Naive thymus-derived CD4-positive, alpha-beta T cell (primary cell): ENCODE results near the gene STX2. TPM values are rescaled to one million over a fixed set of nuclear protein-coding genes. Genes with fewer than 3 reads are reported as not detected.
"Not testable (repeated sequence)": the region's sequence is repeated elsewhere in the genome, so short reads cannot be mapped to it uniquely, and the experiment has no call there.

Source experiments
- ATAC-seq: fragments of 150-1000 bp; cut with Tn5 transposase; 2 replicates; pipeline ENCODE4 v1.10.0; 2021; ENCODE audit warnings: mild to moderate bottlenecking, moderate library complexity
- CTCF ChIA-PET: fragments of 350-600 bp; sonication (Branson Sonifier 250); formaldehyde crosslinking; loops from one replicate; lab custom pipeline; 2021; ENCODE audit warnings: antibody characterized with exemption; lab: Charles Lee
- POLR2A ChIA-PET: fragments of 350-600 bp; sonication (Branson Sonifier 250); formaldehyde crosslinking; loops from one replicate; lab custom pipeline; 2021; ENCODE audit warnings: antibody characterized with exemption, inconsistent platforms; lab: Charles Lee
- DNase-seq, 9 donors: peaks; one replicate each; pipeline versions ENCODE4 v3.0.0 to v3.0.0-alpha.2; 2020 to 2022; ENCODE audit warnings: mixed read lengths in 1 of 9
- H3K27ac ChIP-seq: one replicate; pipeline ENCODE4 v1.7.0; 2013; ENCODE audit warnings: mild to moderate bottlenecking, low read depth, low read length, moderate library complexity
- H3K27me3 ChIP-seq, 2 donors: one replicate each; pipeline ENCODE4 v1.7.0; 2013; ENCODE audit warnings: low read length in 2 of 2, mild to moderate bottlenecking in 2 of 2, moderate library complexity in 2 of 2; ENCODE audit not compliant: control insufficient read depth in 2 of 2, insufficient read depth in 2 of 2
- H3K36me3 ChIP-seq, 3 experiments: 1 replicate in 2 of 3; 2 replicates in 1 of 3; pipeline ENCODE4 v1.7.0; 2013; ENCODE audit warnings: low read length in 3 of 3, mild to moderate bottlenecking in 3 of 3, moderate library complexity in 1 of 3; ENCODE audit not compliant: insufficient read depth in 3 of 3, control insufficient read depth in 2 of 3
- H3K4me1 ChIP-seq, 2 donors: one replicate each; pipeline ENCODE4 v1.7.0; 2013; ENCODE audit warnings: low read length in 2 of 2, mild to moderate bottlenecking in 2 of 2, moderate library complexity in 1 of 2; ENCODE audit not compliant: control insufficient read depth in 2 of 2, insufficient read depth in 2 of 2
- H3K4me3 ChIP-seq: 2 replicates; pipeline ENCODE4 v1.7.0; 2013; ENCODE audit warnings: mild to moderate bottlenecking, low read length
- H3K9me3 ChIP-seq, 3 experiments: 1 replicate in 2 of 3; 2 replicates in 1 of 3; pipeline ENCODE4 v1.7.0; 2013; ENCODE audit warnings: low read length in 3 of 3; ENCODE audit not compliant: control insufficient read depth in 2 of 3
- H3K27ac Mint-ChIP-seq, 9 donors: one replicate each; pipeline ENCODE4 v1.8.0; 2020 to 2022; ENCODE audit warnings: mixed read lengths in 9 of 9, mild to moderate bottlenecking in 8 of 9, moderate library complexity in 5 of 9, inconsistent platforms in 2 of 9
- H3K27me3 Mint-ChIP-seq, 5 donors: one replicate each; pipeline ENCODE4 v1.8.0; 2021 to 2022; ENCODE audit warnings: mixed read lengths in 5 of 5, mild to moderate bottlenecking in 1 of 5
- H3K36me3 Mint-ChIP-seq, 5 donors: one replicate each; pipeline ENCODE4 v1.8.0; 2020 to 2022; ENCODE audit warnings: mixed read lengths in 5 of 5, mild to moderate bottlenecking in 3 of 5, inconsistent platforms in 1 of 5
- H3K4me1 Mint-ChIP-seq, 7 donors: one replicate each; pipeline ENCODE4 v1.8.0; 2020 to 2022; ENCODE audit warnings: mixed read lengths in 7 of 7, mild to moderate bottlenecking in 3 of 7, inconsistent platforms in 1 of 7
- H3K4me3 Mint-ChIP-seq, 10 donors: one replicate each; pipeline ENCODE4 v1.8.0; 2020 to 2022; ENCODE audit warnings: mild to moderate bottlenecking in 10 of 10, mixed read lengths in 10 of 10, moderate library complexity in 6 of 10, inconsistent platforms in 2 of 10
- H3K9me3 Mint-ChIP-seq, 11 donors: one replicate each; pipeline ENCODE4 v1.8.0; 2020 to 2022; ENCODE audit warnings: mixed read lengths in 11 of 11, mild to moderate bottlenecking in 4 of 11, inconsistent platforms in 1 of 11, moderate library complexity in 1 of 11
- intact Hi-C, 2 donors: fragments of 100-400 bp; cut with micrococcal nuclease; formaldehyde crosslinking; loops; one replicate each; pipeline ENCODE4 v1.15.1; 2023
- polyA plus RNA-seq, 2 donors: library from polyadenylated mRNA; unstranded; fragments of 300-500 nt; fragmentation: Illumina TruSeq; gene quantifications; one replicate each; pipeline ENCODE4 v1.2.3, GENCODE V29; 2021
- total RNA-seq, 6 experiments: library from RNA in 5 of 6; stranded (reverse) in 5 of 6; gene quantifications; 1 replicate in 5 of 6; 2 replicates in 1 of 6; pipeline ENCODE4 v1.2.3 and lab custom pipeline; 2021 to 2026

STX2 gene
- total and polyA plus RNA-seq, 7 experiments from 2014 or later = 7.6 to 30.3 (median 19.0) TPM

DNA sequence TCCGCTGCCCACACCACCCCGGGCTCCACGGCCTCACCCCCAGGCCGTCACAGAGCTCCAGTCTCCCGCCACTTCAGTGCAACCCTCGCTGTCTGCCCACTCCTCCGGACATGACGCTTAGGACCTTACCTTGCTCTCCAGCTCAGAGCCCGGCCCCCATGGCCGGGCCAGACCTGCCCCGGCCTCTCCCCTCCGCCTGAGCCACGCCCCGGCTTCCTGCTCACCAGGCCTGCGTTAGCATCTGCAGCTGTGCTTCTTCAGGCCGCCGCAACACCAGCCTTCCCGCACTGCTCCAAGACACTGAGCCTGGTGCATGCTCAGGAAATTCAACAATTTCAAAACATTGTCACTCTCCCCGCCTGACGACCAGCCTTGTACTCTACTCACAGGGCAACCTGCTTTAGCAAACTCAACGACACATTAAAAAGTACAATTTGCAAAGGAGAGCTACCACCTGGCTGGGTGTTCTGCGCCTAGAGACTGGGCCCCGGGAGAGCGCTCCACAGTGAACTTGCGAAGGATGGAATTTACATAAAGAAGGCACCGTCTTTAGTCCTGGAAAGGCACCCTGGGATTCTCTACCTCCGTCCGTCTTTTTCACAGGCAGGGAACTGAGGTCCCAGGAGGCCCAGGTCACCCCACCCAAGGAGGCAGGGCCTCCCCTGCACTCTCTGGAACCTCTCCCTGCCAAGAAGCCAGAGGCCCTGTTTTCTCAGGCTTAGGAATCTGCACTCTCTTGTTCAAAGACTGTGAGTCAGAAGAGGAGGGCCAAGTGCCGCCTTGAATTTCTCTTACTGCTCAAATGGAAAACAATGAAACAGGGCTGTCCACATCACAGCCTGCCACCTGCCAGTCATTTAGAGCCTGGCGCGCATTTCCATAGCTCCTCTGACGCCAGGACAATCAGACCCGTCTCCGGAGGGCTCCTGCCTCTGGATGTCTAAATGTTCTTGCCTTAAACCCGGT lies 51.3 kb downstream of the STX2 start:
- Histone ChIP-seq H3K9me3 (peaks cover 0 to 10% (median 0%) of the 10 kb centered on the region in 3 experiments), H3K4me3 (no peak overlapping the region), H3K4me1 (no peaks in the 10 kb centered on the region), H3K27ac (no peak overlapping the region), H3K36me3 (peaks cover 0 to 6% (median 5%) of the 10 kb centered on the region in 3 experiments), H3K27me3 (no peaks in the 10 kb centered on the region)
- DNase-seq (no peak), ATAC-seq (no peak)
- no peak overlapping the region for H3K4me3 Mint-ChIP-seq
- peaks cover 6 to 47% (median 11%) of the 10 kb centered on the region in 11 donors for H3K9me3 Mint-ChIP-seq
- no peaks in the 10 kb centered on the region for H3K27me3 Mint-ChIP-seq
- intact Hi-C loops = no loop called here
- peaks cover 21 to 71% (median 56%) of the 10 kb centered on the region in 5 donors for H3K36me3 Mint-ChIP-seq
- H3K27ac Mint-ChIP-seq = no peak overlapping the region
- H3K4me1 Mint-ChIP-seq = peaks cover 0 to 5% (median 0%) of the 10 kb centered on the region in 7 donors
- POLR2A ChIA-PET = no interaction called here
- CTCF ChIA-PET = no interaction called here

DNA sequence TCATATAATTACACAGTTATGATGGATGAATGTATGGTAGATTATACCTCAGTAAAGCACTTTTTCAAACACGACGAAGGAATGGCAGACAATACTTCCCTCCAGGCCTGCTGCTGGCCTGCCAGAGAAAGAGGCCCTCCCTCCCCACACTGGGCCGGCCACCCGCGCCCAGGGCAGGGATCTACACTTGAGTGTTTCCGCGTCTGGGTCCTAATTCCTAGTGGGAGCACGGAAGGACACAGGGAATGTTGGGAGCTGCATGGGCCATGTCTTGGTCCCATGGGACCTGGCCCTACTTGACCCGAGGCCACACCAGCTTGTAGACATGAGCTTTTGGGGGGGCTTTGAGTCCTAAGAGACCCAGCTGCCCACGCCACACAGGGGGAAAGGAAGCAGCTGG lies 52.0 kb downstream of the STX2 start:
- Histone ChIP-seq H3K36me3 (peaks cover 0 to 5% (median 0%) of the 10 kb centered on the region in 3 experiments), H3K27me3 (no peaks in the 10 kb centered on the region), H3K4me1 (no peaks in the 10 kb centered on the region), H3K27ac (no peak overlapping the region), H3K4me3 (no peak overlapping the region), H3K9me3 (peaks cover 0 to 10% (median 0%) of the 10 kb centered on the region in 3 experiments)
- Mint-ChIP-seq H3K4me3 (no peak overlapping the region), H3K9me3 (peaks cover 6 to 47% (median 11%) of the 10 kb centered on the region in 11 donors), H3K4me1 (peaks cover 0 to 5% (median 0%) of the 10 kb centered on the region in 7 donors), H3K27me3 (no peaks in the 10 kb centered on the region), H3K36me3 (peaks cover 20 to 71% (median 55%) of the 10 kb centered on the region in 5 donors), H3K27ac (no peak overlapping the region)
- ATAC-seq (no peak), DNase-seq (no peak)
- intact Hi-C loops = no loop called here
- CTCF ChIA-PET = no interaction called here
- POLR2A ChIA-PET = no interaction called here

DNA sequence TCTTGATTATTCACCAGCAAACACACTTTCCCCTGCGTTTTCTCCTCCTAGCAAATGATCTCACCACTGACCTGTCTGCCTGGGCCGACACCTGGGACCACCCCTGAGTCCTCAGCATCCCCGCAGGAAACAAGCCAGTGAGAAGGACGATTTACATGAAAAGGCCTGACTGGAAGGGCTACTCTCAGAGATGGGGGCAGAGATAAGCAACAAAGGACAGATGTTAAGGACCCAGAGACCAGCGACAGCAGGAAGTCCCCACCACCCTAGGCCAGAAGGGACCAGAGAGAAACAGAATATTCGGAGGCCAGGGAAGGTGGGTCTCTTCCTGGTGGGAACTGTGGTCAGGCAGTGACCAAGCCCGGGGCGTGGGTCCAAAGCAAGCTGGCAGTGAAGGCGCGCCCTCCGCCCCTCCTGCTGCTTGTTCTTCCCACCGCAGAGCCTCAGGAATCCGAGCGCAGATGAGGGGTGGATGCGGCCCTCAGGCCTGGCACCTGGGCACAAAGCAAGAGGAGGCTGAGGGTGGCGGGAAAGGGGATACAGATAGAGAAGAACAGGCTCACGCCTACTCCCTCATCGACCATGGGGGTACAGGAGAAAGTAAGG lies 55.8 kb downstream of the STX2 start:
- ChIA-PET POLR2A (interaction anchor here (0.7 kb wide), 1 partner anchor 62 kb away, joined by 3 read pairs; no protein-coding TSS in a partner anchor), CTCF (no interaction called here)
- no peaks in the 10 kb centered on the region for H3K27me3 ChIP-seq
- Mint-ChIP-seq H3K27ac (no peak overlapping the region), H3K4me1 (peaks cover 0 to 5% (median 0%) of the 10 kb centered on the region in 7 donors), H3K9me3 (peaks cover 6 to 44% (median 11%) of the 10 kb centered on the region in 11 donors), H3K27me3 (peaks cover 0 to 5% (median 0%) of the 10 kb centered on the region in 5 donors), H3K36me3 (peaks cover 19 to 63% (median 43%) of the 10 kb centered on the region in 5 donors), H3K4me3 (no peak overlapping the region)
- no peaks in the 10 kb centered on the region for H3K36me3 ChIP-seq
- H3K9me3 ChIP-seq = peaks cover 0 to 10% (median 0%) of the 10 kb centered on the region in 3 experiments
- no peaks in the 10 kb centered on the region for H3K4me1 ChIP-seq
- H3K27ac ChIP-seq = no peak overlapping the region
- intact Hi-C loops = no loop called here
- no peak for ATAC-seq
- no peak for DNase-seq
- no peak overlapping the region for H3K4me3 ChIP-seq

DNA sequence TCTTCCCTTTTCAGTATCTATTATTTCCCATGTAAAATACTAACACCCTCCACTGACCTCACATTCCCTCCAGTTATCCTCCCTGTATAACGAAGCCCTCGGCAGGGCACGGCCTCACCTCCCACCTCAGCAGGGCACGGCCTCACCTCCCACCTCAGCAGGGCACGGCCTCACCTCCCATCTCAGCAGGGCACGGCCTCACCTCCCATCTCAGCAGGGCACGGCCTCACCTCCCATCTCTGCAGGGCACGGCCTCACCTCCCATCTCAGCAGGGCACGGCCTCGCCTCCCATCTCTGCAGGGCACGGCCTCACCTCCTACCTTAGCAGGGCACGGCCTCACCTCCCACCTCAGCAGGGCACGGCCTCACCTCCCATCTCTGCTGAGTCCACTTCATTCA lies 56.8 kb downstream of the STX2 start:
- H3K27ac Mint-ChIP-seq, POLR2A ChIA-PET, H3K27ac ChIP-seq, intact Hi-C loops, H3K4me1 ChIP-seq, H3K4me1 Mint-ChIP-seq, H3K4me3 Mint-ChIP-seq, DNase-seq, H3K27me3 ChIP-seq, H3K4me3 ChIP-seq, H3K36me3 ChIP-seq, CTCF ChIA-PET, ATAC-seq: not testable (repeated sequence)
- peaks cover 0 to 10% (median 0%) of the 10 kb centered on the region in 3 experiments for H3K9me3 ChIP-seq
- peaks cover 0 to 14% (median 0%) of the 10 kb centered on the region in 5 donors for H3K27me3 Mint-ChIP-seq
- peaks cover 6 to 38% (median 9%) of the 10 kb centered on the region in 11 donors for H3K9me3 Mint-ChIP-seq
- H3K36me3 Mint-ChIP-seq = peaks cover 16 to 54% (median 35%) of the 10 kb centered on the region in 5 donors

DNA sequence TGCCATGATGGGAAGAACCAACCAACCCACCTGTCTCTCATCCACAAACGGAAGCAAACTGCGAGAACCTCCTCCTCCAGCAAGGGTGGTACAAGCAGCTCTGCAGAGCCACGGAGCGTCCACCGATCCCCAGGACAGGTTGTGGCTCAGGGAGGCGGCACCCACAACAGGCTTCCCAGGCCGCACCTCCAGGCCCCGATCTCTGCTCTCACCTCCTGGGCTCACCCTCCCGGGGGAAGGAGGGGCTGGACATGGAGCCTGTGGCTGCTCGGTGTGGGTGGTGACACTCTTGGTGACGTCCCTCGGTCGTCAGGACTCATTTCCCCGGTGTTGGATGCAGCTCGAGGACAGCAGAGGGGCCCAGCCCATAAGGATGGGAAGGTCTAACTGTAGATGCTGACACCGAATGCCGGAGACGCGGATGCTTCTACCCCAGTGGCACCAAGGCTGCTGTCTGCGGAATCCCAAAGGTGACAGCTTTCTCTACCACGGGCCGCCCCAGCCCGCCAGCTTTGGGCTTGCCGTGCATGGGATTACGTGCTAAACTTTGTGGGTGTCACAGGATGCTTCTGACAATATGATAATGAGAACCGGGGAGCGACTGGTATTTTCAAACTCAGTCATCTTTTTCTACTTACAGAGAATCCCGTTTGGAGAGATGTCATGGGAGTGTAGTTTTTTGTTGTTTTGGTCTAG lies 58.0 kb downstream of the STX2 start:
- Mint-ChIP-seq H3K4me3 (no peak overlapping the region), H3K9me3 (peaks cover 6 to 29% (median 9%) of the 10 kb centered on the region in 11 donors), H3K4me1 (peaks cover 1 to 12% (median 7%) of the 10 kb centered on the region in 7 donors)

DNA sequence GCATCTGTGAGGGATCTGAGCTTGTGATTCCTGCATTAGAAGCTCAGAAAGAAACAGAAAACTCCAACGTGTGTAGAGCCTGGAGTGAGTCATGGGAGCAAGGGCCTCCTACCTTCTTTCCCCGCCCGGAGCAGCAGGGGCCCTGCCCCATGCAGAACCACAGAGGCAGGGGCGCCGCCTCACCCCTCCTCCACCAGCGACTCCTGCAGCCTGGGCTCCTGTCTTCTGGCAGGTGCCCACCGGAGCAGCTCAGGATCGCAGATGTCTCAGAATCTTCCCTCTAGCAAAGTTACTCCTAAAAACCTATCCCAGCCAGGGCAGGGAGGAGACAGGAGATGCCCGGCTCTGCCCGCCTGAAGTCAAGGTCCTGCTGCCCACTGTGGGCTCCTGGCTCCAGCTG lies 58.7 kb downstream of the STX2 start:
- Histone ChIP-seq H3K27me3 (no peaks in the 10 kb centered on the region), H3K4me1 (peaks cover 3 to 8% of the 10 kb centered on the region in 2 donors), H3K36me3 (no peaks in the 10 kb centered on the region), H3K9me3 (peaks cover 0 to 6% (median 0%) of the 10 kb centered on the region in 3 experiments), H3K4me3 (no peak overlapping the region), H3K27ac (no peak overlapping the region)
- Mint-ChIP-seq H3K36me3 (peaks cover 13 to 40% (median 23%) of the 10 kb centered on the region in 5 donors), H3K27ac (no peak overlapping the region), H3K4me3 (no peak overlapping the region), H3K4me1 (peaks cover 8 to 18% (median 12%) of the 10 kb centered on the region in 7 donors), H3K27me3 (peaks cover 4 to 27% (median 6%) of the 10 kb centered on the region in 5 donors), H3K9me3 (peaks cover 6 to 22% (median 9%) of the 10 kb centered on the region in 11 donors)
- intact Hi-C loops = no loop called here
- POLR2A ChIA-PET = no interaction called here
- ATAC-seq = no peak
- CTCF ChIA-PET = no interaction called here
- DNase-seq = no peak

More for the DNA sequence above, 58.0 kb downstream of the STX2 start:
- Histone ChIP-seq H3K4me3 (no peak overlapping the region), H3K9me3 (peaks cover 0 to 10% (median 0%) of the 10 kb centered on the region in 3 experiments), H3K27me3 (no peaks in the 10 kb centered on the region), H3K4me1 (peaks cover 0 to 2% of the 10 kb centered on the region in 2 donors), H3K36me3 (no peaks in the 10 kb centered on the region), H3K27ac (no peak overlapping the region)
- ATAC-seq = no peak
- Mint-ChIP-seq H3K27me3 (peaks cover 0 to 20% (median 0%) of the 10 kb centered on the region in 5 donors), H3K36me3 (peaks cover 15 to 43% (median 25%) of the 10 kb centered on the region in 5 donors), H3K27ac (no peak overlapping the region)
- ChIA-PET POLR2A (no interaction called here), CTCF (no interaction called here)
- intact Hi-C loops = no loop called here
- no peak for DNase-seq
